Muscle of leg (tissue), 16 donors: Measurements from ENCODE around the gene C12orf42. TPM values are rescaled to one million over a fixed set of nuclear protein-coding genes. Genes with fewer than 3 reads are reported as not detected.
A peak's percentile ranks its signal among the peaks of the same experiment; 100 is the strongest.

Experiments used
- DNase-seq: peaks from one replicate; pipeline ENCODE4 v3.0.0; 2013
- H3K27ac ChIP-seq: one replicate; pipeline ENCODE4 v1.5.1; 2013; ENCODE audit warnings: mild to moderate bottlenecking, low read length, control low read depth
- H3K27me3 ChIP-seq: one replicate; pipeline ENCODE4 v1.6.1; 2013; ENCODE audit warnings: low read length; ENCODE audit not compliant: control insufficient read depth, insufficient read depth
- H3K36me3 ChIP-seq: one replicate; pipeline ENCODE4 v1.6.1; 2013; ENCODE audit warnings: low read length; ENCODE audit not compliant: control insufficient read depth, insufficient read depth
- H3K4me1 ChIP-seq: one replicate; pipeline ENCODE4 v1.6.1; 2013; ENCODE audit warnings: low read length; ENCODE audit not compliant: control insufficient read depth, insufficient read depth
- H3K4me3 ChIP-seq: one replicate; pipeline ENCODE4 v1.5.1; 2013; ENCODE audit warnings: low read length, control low read depth
- H3K9me3 ChIP-seq: replicated peaks from 2 replicates; pipeline ENCODE4 v1.6.1; 2013; ENCODE audit warnings: low read depth, low read length; ENCODE audit not compliant: control insufficient read depth
- WGBS: methylation state at CpG from one replicate; pipeline ENCODE4 v1.1.5; 2013; ENCODE audit warnings: missing lambda C conversion rate; ENCODE audit not compliant: insufficient coverage; 5-methylcytosine and 5-hydroxymethylcytosine counted together
- long read RNA-seq, 11 donors: transcript quantifications; one replicate each; lab custom pipeline, GENCODE V29; 2026
- polyA plus RNA-seq, 8 donors: library from polyadenylated mRNA; unstranded; fragments of 120-200 nt; gene quantifications; one replicate each; pipeline versions ENCODE4 v1.2.1 to v1.2.3, GENCODE V29; 2013; ENCODE audit warnings: inconsistent platforms in 1 of 8, low replicate concordance in 1 of 8; ENCODE audit not compliant: insufficient read length in 8 of 8, insufficient read depth in 1 of 8
- total RNA-seq: library from RNA; stranded (reverse); fragments of 120-200 nt; gene quantifications from one replicate; pipeline ENCODE4 v1.2.4, GENCODE V29; 2013

The C12orf42 gene
- total RNA-seq (1.7 TPM), polyA plus RNA-seq (1 to 10 TPM in 7 of 8 donors, under 1 TPM in 1; 0.98 to 2.4 (median 1.7) TPM)
- long read RNA-seq, donor 1 = 0 reads
- long read RNA-seq, donor 2 = 0 reads
- long read RNA-seq, donor 3 = 0 reads
- long read RNA-seq, donor 4 = 0 reads
- long read RNA-seq, donor 5 = 0 reads
- long read RNA-seq, donor 6 = 0 reads
- long read RNA-seq, donor 7 = 0 reads
- long read RNA-seq, donor 8 = 0 reads
- long read RNA-seq, donor 9 = 0 reads
- long read RNA-seq, donor 10 = 0 reads
- long read RNA-seq, donor 11 = 0 reads

- Histone ChIP-seq H3K27me3 (peaks cover 22% of the 10 kb centered on the region), H3K36me3 (no peaks in the 10 kb centered on the region), H3K4me3 (peak within 1 kb of the TSS; percentile 10), H3K9me3 (no peaks in the 10 kb centered on the region), H3K27ac (no peak within 1 kb of the TSS), H3K4me1 (peaks cover 5% of the 10 kb centered on the region)
- DNase-seq = peak; percentile 20
- under 1% methylated on average over 67 of the region's 77 CpGs for WGBS
Observed at GRCh38 chr12:103495469-103496456, at the start of gene C12orf42. C12orf42 (minus strand) TSS chr12:103495968; CDS start chr12:103478426, 17,542 bp downstream.

- no peak overlapping the region for H3K4me3 ChIP-seq
- no peak overlapping the region for H3K27ac ChIP-seq
- H3K27me3 ChIP-seq = no peaks in the 10 kb centered on the region
- no peaks in the 10 kb centered on the region for H3K4me1 ChIP-seq
- no peaks in the 10 kb centered on the region for H3K36me3 ChIP-seq
- H3K9me3 ChIP-seq = no peaks in the 10 kb centered on the region
- 90% methylated on average over 2 of the region's 3 CpGs for WGBS
- no peak for DNase-seq
Observed at GRCh38 chr12:103542078-103542477, 46.3 kb upstream of the C12orf42 start.

GRCh38 chr12:103540319-103540718 lies 44.6 kb upstream of the C12orf42 start:
- no peaks in the 10 kb centered on the region for H3K36me3 ChIP-seq
- no peak overlapping the region for H3K4me3 ChIP-seq
- H3K4me1 ChIP-seq = no peaks in the 10 kb centered on the region
- no peak for DNase-seq
- H3K27ac ChIP-seq = no peak overlapping the region
- H3K27me3 ChIP-seq = no peaks in the 10 kb centered on the region
- no CpG with 5 or more reads among the region's 3 CpGs for WGBS
- H3K9me3 ChIP-seq = no peaks in the 10 kb centered on the region

GRCh38 chr12:103538397-103538796 lies 42.6 kb upstream of the C12orf42 start:
- no CpG with 5 or more reads among the region's 1 CpG for WGBS
- Histone ChIP-seq H3K9me3 (no peaks in the 10 kb centered on the region), H3K27ac (no peak overlapping the region), H3K27me3 (no peaks in the 10 kb centered on the region), H3K4me1 (no peaks in the 10 kb centered on the region), H3K4me3 (no peak overlapping the region), H3K36me3 (no peaks in the 10 kb centered on the region)
- DNase-seq = no peak

- H3K27ac ChIP-seq = no peak overlapping the region
- no peak overlapping the region for H3K4me3 ChIP-seq
- peaks cover 2% of the 10 kb centered on the region for H3K9me3 ChIP-seq
- H3K36me3 ChIP-seq = no peaks in the 10 kb centered on the region
- 46% methylated on average over 3 of the region's 15 CpGs for WGBS
- peaks cover 3% of the 10 kb centered on the region for H3K4me1 ChIP-seq
- DNase-seq = no peak
- H3K27me3 ChIP-seq = no peaks in the 10 kb centered on the region
Observed at GRCh38 chr12:103530307-103531066, 34.7 kb upstream of the C12orf42 start.

GRCh38 chr12:103529306-103529705 lies 33.5 kb upstream of the C12orf42 start:
- Histone ChIP-seq H3K27ac (no peak overlapping the region), H3K9me3 (peaks cover 2% of the 10 kb centered on the region), H3K36me3 (no peaks in the 10 kb centered on the region), H3K27me3 (no peaks in the 10 kb centered on the region), H3K4me3 (no peak overlapping the region), H3K4me1 (peaks cover 3% of the 10 kb centered on the region)
- WGBS = no CpG with 5 or more reads among the region's 4 CpGs
- DNase-seq = no peak

- no peak overlapping the region for H3K4me3 ChIP-seq
- no peaks in the 10 kb centered on the region for H3K27me3 ChIP-seq
- 31% methylated on average over 3 of the region's 4 CpGs for WGBS
- no peak for DNase-seq
- no peaks in the 10 kb centered on the region for H3K4me1 ChIP-seq
- peaks cover 2% of the 10 kb centered on the region for H3K9me3 ChIP-seq
- no peaks in the 10 kb centered on the region for H3K36me3 ChIP-seq
- H3K27ac ChIP-seq = no peak overlapping the region
Observed at GRCh38 chr12:103524238-103524875, 28.6 kb upstream of the C12orf42 start.

- H3K27me3 ChIP-seq = no peaks in the 10 kb centered on the region
- no peak overlapping the region for H3K4me3 ChIP-seq
- no peak overlapping the region for H3K27ac ChIP-seq
- peaks cover 2% of the 10 kb centered on the region for H3K9me3 ChIP-seq
- DNase-seq = no peak
- WGBS = no CpG with 5 or more reads among the region's 1 CpG
- no peaks in the 10 kb centered on the region for H3K4me1 ChIP-seq
- no peaks in the 10 kb centered on the region for H3K36me3 ChIP-seq
Observed at GRCh38 chr12:103523771-103524170, 28.0 kb upstream of the C12orf42 start.

- Histone ChIP-seq H3K4me1 (no peaks in the 10 kb centered on the region), H3K4me3 (no peak overlapping the region), H3K27ac (no peak overlapping the region), H3K27me3 (no peaks in the 10 kb centered on the region), H3K36me3 (no peaks in the 10 kb centered on the region), H3K9me3 (no peaks in the 10 kb centered on the region)
- DNase-seq = no peak
- 42% methylated on average over 2 of the region's 2 CpGs for WGBS
Observed at GRCh38 chr12:103520686-103521215, 25.0 kb upstream of the C12orf42 start.
